Type B pancreatic cell (in vitro differentiated cells): ENCODE results near the gene ZNF668. TPM values are rescaled to one million over a fixed set of nuclear protein-coding genes. Genes with fewer than 3 reads are reported as not detected.
"Not testable (repeated sequence)": the region's sequence is repeated elsewhere in the genome, so short reads cannot be mapped to it uniquely, and the experiment has no call there.

Source experiments
- DNase-seq: peaks from one replicate; pipeline ENCODE4 v3.0.0; 2021; ENCODE audit warnings: mixed read lengths; ENCODE audit not compliant: unreplicated experiment; ENCODE audit errors: extremely low spot score
- H3K27ac Mint-ChIP-seq: 2 replicates; pipeline ENCODE4 v1.8.0; 2021; ENCODE audit warnings: mild to moderate bottlenecking, mixed read lengths
- H3K27me3 Mint-ChIP-seq: 2 replicates; pipeline ENCODE4 v1.8.0; 2021; ENCODE audit warnings: mixed read lengths
- H3K36me3 Mint-ChIP-seq: 2 replicates; pipeline ENCODE4 v1.8.0; 2021; ENCODE audit warnings: mixed read lengths
- H3K4me1 Mint-ChIP-seq: one replicate; pipeline ENCODE4 v1.8.0; 2021; ENCODE audit warnings: mixed read lengths; ENCODE audit not compliant: unreplicated experiment
- H3K4me3 Mint-ChIP-seq: 2 replicates; pipeline ENCODE4 v1.8.0; 2021; ENCODE audit warnings: mild to moderate bottlenecking, mixed read lengths
- H3K9me3 Mint-ChIP-seq: 2 replicates; pipeline ENCODE4 v1.8.0; 2021; ENCODE audit warnings: mixed read lengths
- total RNA-seq: library from RNA; stranded (reverse); gene quantifications from 2 replicates; pipeline ENCODE4 v1.2.1, GENCODE V29; 2021; ENCODE audit warnings: low replicate concordance
- TF ChIP-seq, protein P1 (sequence below): fragments of 200-600 bp; sonication (generic); conservative IDR thresholded peaks from 2 replicates; pipeline ENCODE4 v1.5.0; 2021; ENCODE audit warnings: antibody characterized with exemption, mild to moderate bottlenecking

Gene ZNF668
- total RNA-seq, 1 donor from 2014 or later, result 13.4 TPM

DNA sequence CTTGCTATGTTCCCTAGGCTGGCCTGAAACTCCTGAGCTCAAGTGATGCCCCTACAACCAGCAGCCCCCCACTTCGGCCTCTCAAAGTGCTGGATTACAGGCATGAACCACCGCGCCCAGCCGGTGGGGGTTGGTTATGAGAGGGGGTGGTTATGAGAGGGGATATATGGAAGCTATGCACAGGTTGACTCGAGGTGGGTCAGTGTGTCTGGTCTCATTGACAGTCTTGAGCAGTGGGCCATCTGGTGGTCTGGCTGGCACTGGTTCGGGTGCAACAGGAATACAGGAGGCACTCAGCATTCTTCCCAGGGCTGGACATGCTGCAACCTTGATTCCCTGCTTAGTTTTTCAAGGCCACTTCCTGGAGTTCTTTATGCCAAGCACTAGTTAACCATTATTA is 58.0 kb downstream of the ZNF668 start:
- Mint-ChIP-seq H3K9me3 (no peaks in the 10 kb centered on the region), H3K4me1 (no peaks in the 10 kb centered on the region), H3K27me3 (peaks cover 40% of the 10 kb centered on the region), H3K36me3 (no peaks in the 10 kb centered on the region), H3K27ac (no peak overlapping the region), H3K4me3 (no peak overlapping the region)
- no peak for DNase-seq
- TF ChIP-seq, protein P1, sequence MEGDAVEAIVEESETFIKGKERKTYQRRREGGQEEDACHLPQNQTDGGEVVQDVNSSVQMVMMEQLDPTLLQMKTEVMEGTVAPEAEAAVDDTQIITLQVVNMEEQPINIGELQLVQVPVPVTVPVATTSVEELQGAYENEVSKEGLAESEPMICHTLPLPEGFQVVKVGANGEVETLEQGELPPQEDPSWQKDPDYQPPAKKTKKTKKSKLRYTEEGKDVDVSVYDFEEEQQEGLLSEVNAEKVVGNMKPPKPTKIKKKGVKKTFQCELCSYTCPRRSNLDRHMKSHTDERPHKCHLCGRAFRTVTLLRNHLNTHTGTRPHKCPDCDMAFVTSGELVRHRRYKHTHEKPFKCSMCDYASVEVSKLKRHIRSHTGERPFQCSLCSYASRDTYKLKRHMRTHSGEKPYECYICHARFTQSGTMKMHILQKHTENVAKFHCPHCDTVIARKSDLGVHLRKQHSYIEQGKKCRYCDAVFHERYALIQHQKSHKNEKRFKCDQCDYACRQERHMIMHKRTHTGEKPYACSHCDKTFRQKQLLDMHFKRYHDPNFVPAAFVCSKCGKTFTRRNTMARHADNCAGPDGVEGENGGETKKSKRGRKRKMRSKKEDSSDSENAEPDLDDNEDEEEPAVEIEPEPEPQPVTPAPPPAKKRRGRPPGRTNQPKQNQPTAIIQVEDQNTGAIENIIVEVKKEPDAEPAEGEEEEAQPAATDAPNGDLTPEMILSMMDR, result no peak

- H3K27me3 Mint-ChIP-seq, result peaks cover 55% of the 10 kb centered on the region
- not testable (repeated sequence) for H3K27ac Mint-ChIP-seq, H3K9me3 Mint-ChIP-seq, H3K4me1 Mint-ChIP-seq, DNase-seq, H3K4me3 Mint-ChIP-seq, H3K36me3 Mint-ChIP-seq
Measured at GRCh38 chr16:31013292-31013691, 60.7 kb downstream of the ZNF668 start.

DNA sequence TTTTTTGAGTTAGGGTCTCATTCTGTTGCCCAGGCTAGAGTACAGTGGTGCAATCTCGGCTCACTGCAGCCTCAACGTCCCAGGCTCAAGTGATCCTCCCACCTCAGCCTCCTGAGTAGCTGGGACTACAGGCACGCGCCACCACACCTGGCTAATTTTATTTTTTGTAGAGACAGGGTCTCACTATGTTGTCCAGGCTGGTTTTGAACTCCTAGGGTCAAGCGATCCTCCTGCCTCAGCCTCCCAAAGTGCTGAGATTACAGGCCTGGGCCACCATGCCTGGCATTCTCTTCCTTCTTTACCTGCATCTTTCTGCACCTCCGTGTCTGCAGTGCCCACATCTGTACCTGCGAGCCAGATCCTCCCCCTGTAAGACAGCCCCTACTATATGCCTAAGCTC is 62.2 kb downstream of the ZNF668 start:
- DNase-seq, H3K9me3 Mint-ChIP-seq, H3K27ac Mint-ChIP-seq, H3K4me1 Mint-ChIP-seq, H3K36me3 Mint-ChIP-seq: not testable (repeated sequence)
- peaks cover 59% of the 10 kb centered on the region for H3K27me3 Mint-ChIP-seq
- H3K4me3 Mint-ChIP-seq, result peak overlapping the region; percentile 79

Other genes with a start within 250 kb of the ZNF668 start
- 26.3 and 35.0 TPM in 2 replicates for gene BCL7C, start 180.2 kb downstream of the ZNF668 start, total RNA-seq
- gene CTF1, start 177.6 kb downstream of the ZNF668 start, total RNA-seq, result 2.5 and 3.1 TPM in 2 replicates
- gene FBXL19, start 150.7 kb downstream of the ZNF668 start, total RNA-seq, result 29.0 and 46.4 TPM in 2 replicates
- 18.7 and 19.4 TPM in 2 replicates for gene ORAI3, start 125.2 kb downstream of the ZNF668 start, total RNA-seq
- 19.3 and 25.0 TPM in 2 replicates for gene SETD1A, start 116.5 kb downstream of the ZNF668 start, total RNA-seq
- gene HSD3B7, start 89.0 kb downstream of the ZNF668 start, total RNA-seq, result 5.8 and 6.9 TPM in 2 replicates
- 1.0 and 9.9 TPM in 2 replicates for gene STX1B, start 63.6 kb downstream of the ZNF668 start, total RNA-seq
- gene STX4, start 40.7 kb downstream of the ZNF668 start, total RNA-seq, result 35.3 and 38.5 TPM in 2 replicates
- 21.0 and 27.2 TPM in 2 replicates for gene ZNF646, start 182 bp upstream of the ZNF668 start, total RNA-seq
- 3.5 and 5.1 TPM in 2 replicates for gene PRSS53, start 14.7 kb upstream of the ZNF668 start, total RNA-seq
- gene VKORC1, start 20.6 kb upstream of the ZNF668 start, total RNA-seq, result 70.1 and 78.9 TPM in 2 replicates
- gene BCKDK, start 34.1 kb upstream of the ZNF668 start, total RNA-seq, result 38.5 and 44.5 TPM in 2 replicates
- gene KAT8, start 43.4 kb upstream of the ZNF668 start, total RNA-seq, result 54.4 and 70.3 TPM in 2 replicates
- gene PRSS8, start 61.5 kb upstream of the ZNF668 start, total RNA-seq, result 84.7 and 205 TPM in 2 replicates
- gene PRSS36, start 75.8 kb upstream of the ZNF668 start, total RNA-seq, result 1.8 and 2.0 TPM in 2 replicates
- gene FUS, start 105.9 kb upstream of the ZNF668 start, total RNA-seq, result 400 and 654 TPM in 2 replicates
- gene PYCARD, start 128.5 kb upstream of the ZNF668 start, total RNA-seq, result 8.2 and 14.5 TPM in 2 replicates
- gene TRIM72, start 139.9 kb upstream of the ZNF668 start, total RNA-seq, result 0.02 TPM in 1 of 2 replicates, not detected in the other
- gene PYDC1, start 142.9 kb upstream of the ZNF668 start, total RNA-seq, result not detected in 2 replicates
- 0.36 TPM in 1 of 2 replicates, not detected in the other for gene ITGAM, start 185.7 kb upstream of the ZNF668 start, total RNA-seq